ENCODE measurements around the gene SMU1.

The SMU1 gene

GRCh38 chr9:33076046-33077004 is at the start of gene SMU1:
TSS of gene SMU1 (minus strand) at chr9:33076674. CDS start at chr9:33076608, 66 bp downstream.
- DNase-seq = peak; percentile 98

GRCh38 chr9:33125461-33125860 is 49.0 kb upstream of the SMU1 start:
- no peak for DNase-seq

- DNase-seq = no peak
Measured at GRCh38 chr9:33124751-33125381, 48.4 kb upstream of the SMU1 start.

- DNase-seq = no peak
Measured at GRCh38 chr9:33124046-33124445, 47.6 kb upstream of the SMU1 start.

- no peak for DNase-seq
Measured at GRCh38 chr9:33123407-33124031, 47.0 kb upstream of the SMU1 start.

- DNase-seq = no peak
Measured at GRCh38 chr9:33120620-33121019, 44.1 kb upstream of the SMU1 start.

GRCh38 chr9:33117796-33118195 is 41.3 kb upstream of the SMU1 start:
- no peak for DNase-seq

- DNase-seq = peak; percentile 32
Measured at GRCh38 chr9:33117306-33117705, 40.8 kb upstream of the SMU1 start.

- no peak for DNase-seq
Measured at GRCh38 chr9:33116860-33117259, 40.4 kb upstream of the SMU1 start.

GRCh38 chr9:33114746-33115145 is 38.3 kb upstream of the SMU1 start:
- no peak for DNase-seq

- no peak for DNase-seq
Measured at GRCh38 chr9:33113799-33114547, 37.5 kb upstream of the SMU1 start.

- DNase-seq = no peak
Measured at GRCh38 chr9:33112094-33112493, 35.6 kb upstream of the SMU1 start.

- no peak for DNase-seq
Measured at GRCh38 chr9:33111631-33112030, 35.2 kb upstream of the SMU1 start.

- no peak for DNase-seq
Measured at GRCh38 chr9:33110686-33111085, 34.2 kb upstream of the SMU1 start.

- DNase-seq = no peak
Measured at GRCh38 chr9:33109850-33110595, 33.5 kb upstream of the SMU1 start.

GRCh38 chr9:33109097-33109496 is 32.6 kb upstream of the SMU1 start:
- no peak for DNase-seq

GRCh38 chr9:33108472-33108871 is 32.0 kb upstream of the SMU1 start:
- DNase-seq = no peak

- no peak for DNase-seq
Measured at GRCh38 chr9:33107762-33108161, 31.3 kb upstream of the SMU1 start.

GRCh38 chr9:33106827-33107621 is 30.6 kb upstream of the SMU1 start:
- DNase-seq = no peak

- DNase-seq = no peak
Measured at GRCh38 chr9:33106372-33106771, 29.9 kb upstream of the SMU1 start.

- no peak for DNase-seq
Measured at GRCh38 chr9:33105959-33106358, 29.5 kb upstream of the SMU1 start.
